Ovary (tissue), 3 donors: ENCODE data around the gene LRRC19.

Source experiments
- CTCF ChIP-seq, 3 donors: fragments of 450-650 bp in 2 of 3; fragments of 200-600 bp in 1 of 3; IDR thresholded peaks; one replicate each; pipeline versions ENCODE4 v1.5.1 to v1.8.0; 2016 to 2022; ENCODE audit warnings: antibody characterized with exemption in 3 of 3, mild to moderate bottlenecking in 1 of 3
- POLR2A ChIP-seq: fragments of 450-650 bp; IDR thresholded peaks from one replicate; pipeline ENCODE4 v1.6.1; 2017; ENCODE audit warnings: antibody characterized with exemption, mild to moderate bottlenecking, moderate library complexity
- donor health status: DM: no; HTN: no; CAD: no.

GRCh38 chr9:26946753-26947727 lies 58.4 kb downstream of the LRRC19 start, which contains the start of gene PLAA:
- TF ChIP-seq CTCF (IDR thresholded peaks at IDR 0.05) (no peak), POLR2A (peak; percentile 10)
